Activated CD8-positive, alpha-beta memory T cell treated with anti-CD3 and anti-CD28 coated beads, Interleukin-2, amount 50 U/mL, for 24 hours (primary cell): Measurements from ENCODE around the gene TCF12.
"Not testable (repeated sequence)": the region's sequence is repeated elsewhere in the genome, so short reads cannot be mapped to it uniquely, and the experiment has no call there.

ENCODE experiments used
- DNase-seq: peaks from one replicate; pipeline ENCODE4 v3.0.0-alpha.2; 2020; ENCODE audit errors: extremely low read depth

TCF12 gene

GRCh38 chr15:56948000-56948763, 29.7 kb downstream of the TCF12 start:
- no peak for DNase-seq

GRCh38 chr15:56948764-56949101, 30.3 kb downstream of the TCF12 start:
- DNase-seq = no peak

- DNase-seq = no peak
Measured at GRCh38 chr15:56950979-56951378, 32.5 kb downstream of the TCF12 start.

- DNase-seq = no peak
Measured at GRCh38 chr15:56953790-56954189, 35.3 kb downstream of the TCF12 start.

GRCh38 chr15:56955011-56955410, 36.6 kb downstream of the TCF12 start:
- not testable (repeated sequence) for DNase-seq

- no peak for DNase-seq
Measured at GRCh38 chr15:56956538-56956937, 38.1 kb downstream of the TCF12 start.

- DNase-seq = no peak
Measured at GRCh38 chr15:56957812-56958406, 39.5 kb downstream of the TCF12 start.

GRCh38 chr15:56959318-56959648, 40.8 kb downstream of the TCF12 start:
- DNase-seq = no peak

- DNase-seq = no peak
Measured at GRCh38 chr15:56960116-56960515, 41.7 kb downstream of the TCF12 start.

GRCh38 chr15:56963126-56963525, 44.7 kb downstream of the TCF12 start:
- no peak for DNase-seq

- DNase-seq = no peak
Measured at GRCh38 chr15:56963710-56964109, 45.3 kb downstream of the TCF12 start.

GRCh38 chr15:56964182-56964581, 45.7 kb downstream of the TCF12 start:
- no peak for DNase-seq

- DNase-seq = no peak
Measured at GRCh38 chr15:56965231-56966013, 47.0 kb downstream of the TCF12 start.

GRCh38 chr15:56967336-56967735, 48.9 kb downstream of the TCF12 start:
- no peak for DNase-seq

- DNase-seq = no peak
Measured at GRCh38 chr15:56968256-56968655, 49.8 kb downstream of the TCF12 start.

GRCh38 chr15:56968821-56969220, 50.4 kb downstream of the TCF12 start:
- DNase-seq = no peak

- DNase-seq = no peak
Measured at GRCh38 chr15:56969265-56969895, 50.9 kb downstream of the TCF12 start.

- DNase-seq = no peak
Measured at GRCh38 chr15:56971571-56971970, 53.1 kb downstream of the TCF12 start.

GRCh38 chr15:56972016-56972415, 53.6 kb downstream of the TCF12 start:
- no peak for DNase-seq

GRCh38 chr15:56972426-56972825, 54.0 kb downstream of the TCF12 start:
- DNase-seq = no peak

GRCh38 chr15:56973463-56973862, 55.0 kb downstream of the TCF12 start:
- no peak for DNase-seq

- no peak for DNase-seq
Measured at GRCh38 chr15:56977232-56977631, 58.8 kb downstream of the TCF12 start.
